HepG2 (cell line): Measurements from ENCODE around the gene CYB5R2. TPM values are rescaled to one million over a fixed set of nuclear protein-coding genes. Genes with fewer than 3 reads are reported as not detected.

Experiments
- ARNTL ChIP-seq: sonication (generic); formaldehyde crosslinking; IDR thresholded peaks from 2 replicates; pipeline ENCODE4 v1.4.0; 2020; ENCODE audit warnings: mild to moderate bottlenecking, missing genetic modification reagents
- JUN ChIP-seq: sonication (generic); formaldehyde crosslinking; IDR thresholded peaks from 2 replicates; pipeline ENCODE4 v1.4.0; 2020; ENCODE audit warnings: mild to moderate bottlenecking, missing genetic modification reagents
- SP140L ChIP-seq: sonication (generic); formaldehyde crosslinking; IDR thresholded peaks from 2 replicates; pipeline ENCODE4 v1.4.0; 2020; ENCODE audit warnings: missing genetic modification reagents, borderline replicate concordance
- SP2 ChIP-seq: sonication (generic); formaldehyde crosslinking; IDR thresholded peaks from 2 replicates; pipeline ENCODE4 v1.5.1; 2020; ENCODE audit warnings: mild to moderate bottlenecking, missing genetic modification reagents
- ZFP37 ChIP-seq: sonication (generic); formaldehyde crosslinking; IDR thresholded peaks from 2 replicates; pipeline ENCODE4 v1.4.0; 2020; ENCODE audit warnings: missing genetic modification reagents, borderline replicate concordance
- ZNF30 ChIP-seq: sonication (generic); formaldehyde crosslinking; IDR thresholded peaks from 2 replicates; pipeline ENCODE4 v1.5.0; 2020; ENCODE audit warnings: mild to moderate bottlenecking, missing genetic modification reagents
- ZNF350 ChIP-seq: sonication (generic); formaldehyde crosslinking; IDR thresholded peaks from 2 replicates; pipeline ENCODE4 v1.4.0; 2020; ENCODE audit warnings: mild to moderate bottlenecking, low read depth, missing genetic modification reagents, borderline replicate concordance
- ZNF44 ChIP-seq: sonication (generic); formaldehyde crosslinking; IDR thresholded peaks from 2 replicates; pipeline ENCODE4 v1.5.1; 2020; ENCODE audit warnings: mild to moderate bottlenecking, missing genetic modification reagents
- polyA plus RNA-seq, 8 experiments: library from polyadenylated mRNA; depleted of rRNA in 3 of 8; stranded (reverse) in 7 of 8; unstranded in 1 of 8; fragments of >200 nt; fragmentation: Illumina TruSeq in 4 of 8; extraction: Trizol in 4 of 8; gene quantifications; 2 replicates each; pipeline versions ENCODE4 v1.2.1 to v1.2.3, GENCODE V29; 2011 to 2016; ENCODE audit warnings: low read depth in 4 of 8, missing spikeins in 1 of 8, mixed read lengths in 1 of 8; ENCODE audit not compliant: insufficient read depth in 1 of 8
- total RNA-seq, 5 experiments: library from RNA; depleted of rRNA; stranded (reverse); fragments of >200 nt; fragmentation: Illumina TruSeq; extraction: Trizol; gene quantifications; 2 replicates each; pipeline ENCODE4 v1.2.3, GENCODE V29; 2016; ENCODE audit warnings: low read depth in 1 of 5
- TF ChIP-seq, protein P1 (sequence below): sonication (generic); formaldehyde crosslinking; IDR thresholded peaks from 2 replicates; pipeline ENCODE4 v1.8.0; 2022; ENCODE audit warnings: missing genetic modification reagents, low read depth, mild to moderate bottlenecking, borderline replicate concordance
- TF ChIP-seq, protein P2 (sequence below): sonication (generic); formaldehyde crosslinking; IDR thresholded peaks from 2 replicates; pipeline ENCODE4 v1.9.0; 2021; ENCODE audit warnings: mild to moderate bottlenecking, missing genetic modification reagents
- TF ChIP-seq, protein P3 (sequence below): IDR thresholded peaks from 2 replicates; pipeline ENCODE4 v1.6.1; 2016

The CYB5R2 gene
- total and polyA plus RNA-seq, 2 of the 13 experiments (the other 11 are each of a cell fraction or from before 2014, with no cell fraction given) = 0.40 to 0.51 TPM

DNA sequence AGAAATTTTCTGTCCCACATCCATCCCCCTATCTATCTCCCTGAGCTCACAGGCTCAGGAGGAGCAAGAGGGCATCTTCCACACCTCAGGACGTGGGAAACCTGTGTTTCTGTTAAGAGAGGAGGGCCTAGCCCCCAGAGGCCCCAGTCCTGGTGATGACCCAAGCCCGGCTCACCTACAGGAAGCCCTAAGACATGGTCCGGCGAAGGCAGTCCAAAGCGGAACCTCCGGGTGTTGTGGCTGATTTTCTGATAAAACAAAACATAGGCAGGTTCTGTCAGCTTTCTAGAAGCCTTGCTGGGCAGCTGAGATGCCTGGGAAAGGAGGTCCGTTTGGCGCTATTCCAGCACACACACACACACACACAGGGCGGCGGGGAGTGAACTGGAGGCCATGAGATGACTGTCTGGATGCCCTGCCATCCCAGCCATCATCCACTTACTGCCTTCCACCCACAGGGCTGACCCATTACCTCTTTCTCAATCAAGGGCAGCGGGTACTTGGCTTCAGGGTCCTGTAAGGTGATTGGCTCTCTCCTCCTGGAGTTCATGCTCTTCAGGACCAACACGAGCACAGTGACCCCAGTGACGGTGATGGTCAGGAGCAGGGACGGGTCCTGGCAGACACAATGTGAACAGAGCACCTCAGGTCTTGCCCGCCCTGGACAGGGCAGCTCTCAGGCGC is 882 bp downstream of the CYB5R2 start (continued):
- no peak for TF ChIP-seq ZNF350 (CRISPR knock-in tag)
- TF ChIP-seq ZFP37 (CRISPR knock-in tag) = no peak
- TF ChIP-seq ZNF30 (CRISPR knock-in tag) = no peak
- TF ChIP-seq, protein P1, sequence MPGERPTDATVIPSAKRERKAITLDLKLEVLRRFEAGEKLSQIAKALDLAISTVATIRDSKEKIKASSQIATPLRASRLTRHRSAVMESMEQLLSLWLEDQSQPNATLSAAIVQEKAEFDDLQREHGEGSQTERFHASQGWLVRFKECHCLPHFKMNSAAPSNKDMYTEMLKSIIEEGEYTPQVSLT = no peak
- no peak for TF ChIP-seq SP140L (CRISPR knock-in tag)
- TF ChIP-seq, protein P2, sequence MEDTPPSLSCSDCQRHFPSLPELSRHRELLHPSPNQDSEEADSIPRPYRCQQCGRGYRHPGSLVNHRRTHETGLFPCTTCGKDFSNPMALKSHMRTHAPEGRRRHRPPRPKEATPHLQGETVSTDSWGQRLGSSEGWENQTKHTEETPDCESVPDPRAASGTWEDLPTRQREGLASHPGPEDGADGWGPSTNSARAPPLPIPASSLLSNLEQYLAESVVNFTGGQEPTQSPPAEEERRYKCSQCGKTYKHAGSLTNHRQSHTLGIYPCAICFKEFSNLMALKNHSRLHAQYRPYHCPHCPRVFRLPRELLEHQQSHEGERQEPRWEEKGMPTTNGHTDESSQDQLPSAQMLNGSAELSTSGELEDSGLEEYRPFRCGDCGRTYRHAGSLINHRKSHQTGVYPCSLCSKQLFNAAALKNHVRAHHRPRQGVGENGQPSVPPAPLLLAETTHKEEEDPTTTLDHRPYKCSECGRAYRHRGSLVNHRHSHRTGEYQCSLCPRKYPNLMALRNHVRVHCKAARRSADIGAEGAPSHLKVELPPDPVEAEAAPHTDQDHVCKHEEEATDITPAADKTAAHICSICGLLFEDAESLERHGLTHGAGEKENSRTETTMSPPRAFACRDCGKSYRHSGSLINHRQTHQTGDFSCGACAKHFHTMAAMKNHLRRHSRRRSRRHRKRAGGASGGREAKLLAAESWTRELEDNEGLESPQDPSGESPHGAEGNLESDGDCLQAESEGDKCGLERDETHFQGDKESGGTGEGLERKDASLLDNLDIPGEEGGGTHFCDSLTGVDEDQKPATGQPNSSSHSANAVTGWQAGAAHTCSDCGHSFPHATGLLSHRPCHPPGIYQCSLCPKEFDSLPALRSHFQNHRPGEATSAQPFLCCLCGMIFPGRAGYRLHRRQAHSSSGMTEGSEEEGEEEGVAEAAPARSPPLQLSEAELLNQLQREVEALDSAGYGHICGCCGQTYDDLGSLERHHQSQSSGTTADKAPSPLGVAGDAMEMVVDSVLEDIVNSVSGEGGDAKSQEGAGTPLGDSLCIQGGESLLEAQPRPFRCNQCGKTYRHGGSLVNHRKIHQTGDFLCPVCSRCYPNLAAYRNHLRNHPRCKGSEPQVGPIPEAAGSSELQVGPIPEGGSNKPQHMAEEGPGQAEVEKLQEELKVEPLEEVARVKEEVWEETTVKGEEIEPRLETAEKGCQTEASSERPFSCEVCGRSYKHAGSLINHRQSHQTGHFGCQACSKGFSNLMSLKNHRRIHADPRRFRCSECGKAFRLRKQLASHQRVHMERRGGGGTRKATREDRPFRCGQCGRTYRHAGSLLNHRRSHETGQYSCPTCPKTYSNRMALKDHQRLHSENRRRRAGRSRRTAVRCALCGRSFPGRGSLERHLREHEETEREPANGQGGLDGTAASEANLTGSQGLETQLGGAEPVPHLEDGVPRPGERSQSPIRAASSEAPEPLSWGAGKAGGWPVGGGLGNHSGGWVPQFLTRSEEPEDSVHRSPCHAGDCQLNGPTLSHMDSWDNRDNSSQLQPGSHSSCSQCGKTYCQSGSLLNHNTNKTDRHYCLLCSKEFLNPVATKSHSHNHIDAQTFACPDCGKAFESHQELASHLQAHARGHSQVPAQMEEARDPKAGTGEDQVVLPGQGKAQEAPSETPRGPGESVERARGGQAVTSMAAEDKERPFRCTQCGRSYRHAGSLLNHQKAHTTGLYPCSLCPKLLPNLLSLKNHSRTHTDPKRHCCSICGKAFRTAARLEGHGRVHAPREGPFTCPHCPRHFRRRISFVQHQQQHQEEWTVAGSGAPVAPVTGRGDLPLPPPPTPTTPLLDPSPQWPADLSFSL (CRISPR knock-in tag) = no peak
- no peak for TF ChIP-seq JUN (CRISPR knock-in tag)
- no peak for TF ChIP-seq ZNF44 (CRISPR knock-in tag)
- no peak for TF ChIP-seq SP2 (CRISPR knock-in tag)
- no peak for TF ChIP-seq ARNTL (CRISPR knock-in tag)
- TF ChIP-seq, protein P3, sequence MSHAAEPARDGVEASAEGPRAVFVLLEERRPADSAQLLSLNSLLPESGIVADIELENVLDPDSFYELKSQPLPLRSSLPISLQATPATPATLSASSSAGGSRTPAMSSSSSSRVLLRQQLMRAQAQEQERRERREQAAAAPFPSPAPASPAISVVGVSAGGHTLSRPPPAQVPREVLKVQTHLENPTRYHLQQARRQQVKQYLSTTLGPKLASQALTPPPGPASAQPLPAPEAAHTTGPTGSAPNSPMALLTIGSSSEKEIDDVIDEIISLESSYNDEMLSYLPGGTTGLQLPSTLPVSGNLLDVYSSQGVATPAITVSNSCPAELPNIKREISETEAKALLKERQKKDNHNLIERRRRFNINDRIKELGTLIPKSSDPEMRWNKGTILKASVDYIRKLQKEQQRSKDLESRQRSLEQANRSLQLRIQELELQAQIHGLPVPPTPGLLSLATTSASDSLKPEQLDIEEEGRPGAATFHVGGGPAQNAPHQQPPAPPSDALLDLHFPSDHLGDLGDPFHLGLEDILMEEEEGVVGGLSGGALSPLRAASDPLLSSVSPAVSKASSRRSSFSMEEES (CRISPR knock-in tag) = no peak
